ENCODE measurements around the gene NEK4.

DNA sequence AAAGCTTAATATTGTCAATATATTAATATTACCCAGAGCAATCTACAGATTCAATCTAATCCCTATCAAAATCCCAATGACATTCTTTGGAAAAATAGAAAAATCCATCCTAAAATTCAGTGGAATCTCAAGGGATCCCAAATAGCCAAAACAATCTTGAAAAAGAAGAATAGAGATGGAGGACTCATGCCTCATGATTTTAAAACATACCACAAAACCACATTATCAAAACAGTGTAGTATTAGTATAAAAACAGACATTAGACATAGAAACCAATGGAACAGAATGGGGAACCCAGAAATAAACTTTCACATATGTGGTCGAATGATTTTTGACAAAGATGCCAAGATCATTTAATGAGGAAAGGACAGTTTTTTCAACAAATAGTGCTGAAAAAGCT is 14.6 kb downstream of the NEK4 start:
- TF ChIP-seq, protein P1, sequence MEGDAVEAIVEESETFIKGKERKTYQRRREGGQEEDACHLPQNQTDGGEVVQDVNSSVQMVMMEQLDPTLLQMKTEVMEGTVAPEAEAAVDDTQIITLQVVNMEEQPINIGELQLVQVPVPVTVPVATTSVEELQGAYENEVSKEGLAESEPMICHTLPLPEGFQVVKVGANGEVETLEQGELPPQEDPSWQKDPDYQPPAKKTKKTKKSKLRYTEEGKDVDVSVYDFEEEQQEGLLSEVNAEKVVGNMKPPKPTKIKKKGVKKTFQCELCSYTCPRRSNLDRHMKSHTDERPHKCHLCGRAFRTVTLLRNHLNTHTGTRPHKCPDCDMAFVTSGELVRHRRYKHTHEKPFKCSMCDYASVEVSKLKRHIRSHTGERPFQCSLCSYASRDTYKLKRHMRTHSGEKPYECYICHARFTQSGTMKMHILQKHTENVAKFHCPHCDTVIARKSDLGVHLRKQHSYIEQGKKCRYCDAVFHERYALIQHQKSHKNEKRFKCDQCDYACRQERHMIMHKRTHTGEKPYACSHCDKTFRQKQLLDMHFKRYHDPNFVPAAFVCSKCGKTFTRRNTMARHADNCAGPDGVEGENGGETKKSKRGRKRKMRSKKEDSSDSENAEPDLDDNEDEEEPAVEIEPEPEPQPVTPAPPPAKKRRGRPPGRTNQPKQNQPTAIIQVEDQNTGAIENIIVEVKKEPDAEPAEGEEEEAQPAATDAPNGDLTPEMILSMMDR (IDR thresholded peaks at IDR 0.05; ENCODE audit: insufficient read depth, low read length): no peak
- TF ChIP-seq, protein P2, sequence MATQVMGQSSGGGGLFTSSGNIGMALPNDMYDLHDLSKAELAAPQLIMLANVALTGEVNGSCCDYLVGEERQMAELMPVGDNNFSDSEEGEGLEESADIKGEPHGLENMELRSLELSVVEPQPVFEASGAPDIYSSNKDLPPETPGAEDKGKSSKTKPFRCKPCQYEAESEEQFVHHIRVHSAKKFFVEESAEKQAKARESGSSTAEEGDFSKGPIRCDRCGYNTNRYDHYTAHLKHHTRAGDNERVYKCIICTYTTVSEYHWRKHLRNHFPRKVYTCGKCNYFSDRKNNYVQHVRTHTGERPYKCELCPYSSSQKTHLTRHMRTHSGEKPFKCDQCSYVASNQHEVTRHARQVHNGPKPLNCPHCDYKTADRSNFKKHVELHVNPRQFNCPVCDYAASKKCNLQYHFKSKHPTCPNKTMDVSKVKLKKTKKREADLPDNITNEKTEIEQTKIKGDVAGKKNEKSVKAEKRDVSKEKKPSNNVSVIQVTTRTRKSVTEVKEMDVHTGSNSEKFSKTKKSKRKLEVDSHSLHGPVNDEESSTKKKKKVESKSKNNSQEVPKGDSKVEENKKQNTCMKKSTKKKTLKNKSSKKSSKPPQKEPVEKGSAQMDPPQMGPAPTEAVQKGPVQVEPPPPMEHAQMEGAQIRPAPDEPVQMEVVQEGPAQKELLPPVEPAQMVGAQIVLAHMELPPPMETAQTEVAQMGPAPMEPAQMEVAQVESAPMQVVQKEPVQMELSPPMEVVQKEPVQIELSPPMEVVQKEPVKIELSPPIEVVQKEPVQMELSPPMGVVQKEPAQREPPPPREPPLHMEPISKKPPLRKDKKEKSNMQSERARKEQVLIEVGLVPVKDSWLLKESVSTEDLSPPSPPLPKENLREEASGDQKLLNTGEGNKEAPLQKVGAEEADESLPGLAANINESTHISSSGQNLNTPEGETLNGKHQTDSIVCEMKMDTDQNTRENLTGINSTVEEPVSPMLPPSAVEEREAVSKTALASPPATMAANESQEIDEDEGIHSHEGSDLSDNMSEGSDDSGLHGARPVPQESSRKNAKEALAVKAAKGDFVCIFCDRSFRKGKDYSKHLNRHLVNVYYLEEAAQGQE (IDR thresholded peaks at IDR 0.05; ENCODE audit: insufficient replicate concordance, low read depth): no peak

Data from HL-60 (cell line).